ENCODE data around the gene ASF1A.

ASF1A gene

DNA sequence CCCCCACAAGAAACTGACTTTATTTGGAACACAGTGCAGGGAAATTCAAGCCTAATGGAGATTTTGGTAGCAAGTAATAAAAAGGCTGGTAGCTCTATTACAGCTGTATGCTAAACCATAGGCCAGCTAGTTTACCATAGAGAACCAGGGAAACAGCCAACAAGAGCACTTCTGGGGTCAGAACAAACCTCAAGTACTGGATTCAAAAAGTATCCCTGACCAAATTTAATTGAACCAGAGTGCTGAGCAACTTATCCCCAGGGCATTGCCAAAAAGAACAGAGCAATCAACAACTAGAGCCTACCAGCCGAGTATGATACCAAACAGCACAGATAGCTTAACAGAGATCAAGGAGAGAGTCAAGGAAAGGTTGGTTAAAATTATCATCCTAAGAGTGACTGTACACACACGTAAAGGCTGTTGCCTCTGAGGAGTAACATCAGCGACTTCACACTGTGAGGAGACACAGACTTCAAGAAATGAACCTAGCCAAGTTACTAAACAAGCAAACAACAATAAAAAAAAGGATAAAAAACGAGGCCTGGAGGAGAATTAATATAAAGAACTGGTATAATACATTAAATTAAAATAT, 11.5 kb upstream of the ASF1A start:
- no peak for FAIRE-seq

- no peak for FAIRE-seq
Observed at GRCh38 chr6:118886641-118887040, 7.3 kb upstream of the ASF1A start.

GRCh38 chr6:118889163-118889562, 4.8 kb upstream of the ASF1A start:
- FAIRE-seq = no peak

- no peak for FAIRE-seq
Observed at GRCh38 chr6:118890997-118891790, 2.8 kb upstream of the ASF1A start.

DNA sequence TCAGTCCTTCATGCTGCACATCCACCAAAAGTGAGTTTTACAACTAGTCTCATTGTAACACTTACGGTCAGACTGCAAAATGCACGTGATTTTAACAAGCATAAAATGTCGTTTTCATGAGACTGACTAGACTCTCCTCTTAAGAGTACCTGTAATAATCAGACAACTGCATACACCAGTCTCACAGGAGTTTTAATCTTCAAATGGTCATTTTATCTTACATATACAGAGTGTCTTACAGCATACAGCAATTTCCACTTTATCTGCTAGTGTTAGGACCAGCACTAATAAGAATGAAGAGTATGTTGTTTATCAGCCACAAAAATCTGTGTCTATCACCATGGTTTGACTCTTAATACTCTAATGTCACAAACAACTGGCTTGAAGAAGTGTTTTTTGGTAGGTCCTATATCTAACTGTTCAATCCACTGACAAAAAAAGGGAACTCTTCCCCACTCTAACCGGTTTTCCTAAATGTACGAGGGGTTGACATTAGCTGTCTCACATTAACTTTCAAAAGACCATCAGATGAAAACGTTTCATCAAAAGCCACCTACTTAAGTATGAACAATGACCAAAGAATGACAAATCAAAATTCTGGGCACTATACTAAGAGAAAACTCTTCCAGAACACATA, 1.5 kb upstream of the ASF1A start:
- no peak for FAIRE-seq

DNA sequence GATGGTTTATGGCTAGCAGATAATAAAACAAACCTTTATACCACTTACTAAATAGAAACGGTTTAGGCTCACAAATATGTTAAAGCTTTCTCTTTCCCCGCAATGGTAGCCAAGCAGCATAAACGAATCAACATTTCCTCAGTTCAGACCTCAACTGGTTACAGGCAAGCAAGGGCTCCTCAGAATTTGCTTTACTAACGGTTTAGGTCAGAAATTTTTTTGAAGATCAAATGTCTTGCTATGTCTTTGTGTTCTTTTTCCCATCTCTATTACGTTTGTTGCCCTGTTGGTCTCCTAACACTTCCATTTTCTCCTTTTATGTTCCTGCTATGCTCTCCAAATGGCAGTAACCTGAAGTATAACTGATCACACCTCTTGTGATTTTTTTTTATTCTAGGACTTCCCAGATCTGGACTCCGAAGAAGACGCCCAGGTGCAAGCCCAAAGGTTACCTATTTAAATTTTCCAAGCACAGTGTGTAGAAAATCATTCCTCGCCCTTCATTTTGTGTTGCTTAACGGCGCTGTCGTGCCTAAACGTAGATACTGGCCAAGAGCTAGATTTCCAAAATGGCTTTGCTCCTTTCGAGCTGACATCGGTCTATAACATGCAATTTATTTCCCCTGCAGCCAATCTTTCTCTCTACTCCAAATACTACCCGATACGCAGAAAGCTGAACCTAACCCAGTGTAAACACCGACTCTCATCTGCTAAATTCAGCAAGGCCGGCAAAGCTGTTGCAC, 717 bp upstream of the ASF1A start:
- FAIRE-seq = no peak

DNA sequence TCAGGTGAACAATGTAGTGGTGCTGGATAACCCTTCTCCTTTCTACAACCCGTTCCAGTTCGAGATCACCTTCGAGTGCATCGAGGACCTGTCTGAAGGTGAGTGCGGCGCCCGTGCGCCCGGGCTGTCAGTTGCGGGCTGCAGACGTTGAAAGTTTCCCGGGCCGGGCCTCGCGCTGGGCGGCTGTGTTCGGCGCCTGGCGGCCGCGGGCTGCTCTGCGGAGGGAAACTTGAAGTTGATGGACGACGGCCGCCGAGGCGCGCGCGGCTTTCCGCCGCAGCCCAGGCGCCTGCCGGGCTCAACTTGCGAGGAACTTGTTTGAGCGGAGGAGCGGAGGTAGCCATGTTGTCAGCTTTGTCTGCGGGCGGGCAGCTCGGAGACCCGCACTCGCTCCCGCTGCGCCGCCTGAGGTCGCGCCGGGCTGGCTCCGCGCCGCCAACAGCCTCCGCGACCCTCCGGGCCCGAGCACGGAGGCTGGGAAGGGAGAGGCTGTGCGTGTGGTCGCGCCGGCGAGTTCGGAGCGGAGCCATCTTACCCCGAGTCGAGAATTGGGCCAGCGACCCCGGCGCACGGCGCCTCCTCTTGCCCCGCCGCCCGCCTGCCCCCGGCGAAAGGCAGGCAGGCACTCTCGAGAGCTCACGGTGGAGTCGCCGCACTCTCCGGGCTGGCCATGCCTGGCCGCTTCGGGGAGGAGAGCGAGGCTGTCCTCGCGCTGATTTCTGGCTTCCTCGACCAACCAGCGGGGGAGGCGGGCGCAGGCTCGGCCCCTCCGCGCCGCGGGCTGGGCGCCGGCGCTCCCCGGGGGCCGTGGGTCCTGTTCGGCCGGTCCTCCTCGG, 691 bp downstream of the ASF1A start:
- no peak for FAIRE-seq

DNA sequence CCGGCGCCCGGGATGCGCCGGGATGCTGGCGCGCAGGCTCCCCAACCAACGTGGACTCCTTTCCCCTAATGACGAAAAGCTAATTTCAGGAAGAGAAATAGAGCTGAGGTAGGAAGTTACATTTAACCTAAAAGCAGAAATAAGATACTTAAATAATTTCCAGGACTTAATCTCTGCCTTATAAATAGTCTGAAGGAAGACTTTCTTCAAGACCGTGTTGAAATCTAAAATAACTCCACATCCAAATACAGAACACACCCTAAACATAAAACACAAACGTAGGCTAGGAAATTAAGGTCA, 1.3 kb downstream of the ASF1A start:
- FAIRE-seq = no peak

- FAIRE-seq = no peak
Observed at GRCh38 chr6:118895859-118896258, 1.9 kb downstream of the ASF1A start.

DNA sequence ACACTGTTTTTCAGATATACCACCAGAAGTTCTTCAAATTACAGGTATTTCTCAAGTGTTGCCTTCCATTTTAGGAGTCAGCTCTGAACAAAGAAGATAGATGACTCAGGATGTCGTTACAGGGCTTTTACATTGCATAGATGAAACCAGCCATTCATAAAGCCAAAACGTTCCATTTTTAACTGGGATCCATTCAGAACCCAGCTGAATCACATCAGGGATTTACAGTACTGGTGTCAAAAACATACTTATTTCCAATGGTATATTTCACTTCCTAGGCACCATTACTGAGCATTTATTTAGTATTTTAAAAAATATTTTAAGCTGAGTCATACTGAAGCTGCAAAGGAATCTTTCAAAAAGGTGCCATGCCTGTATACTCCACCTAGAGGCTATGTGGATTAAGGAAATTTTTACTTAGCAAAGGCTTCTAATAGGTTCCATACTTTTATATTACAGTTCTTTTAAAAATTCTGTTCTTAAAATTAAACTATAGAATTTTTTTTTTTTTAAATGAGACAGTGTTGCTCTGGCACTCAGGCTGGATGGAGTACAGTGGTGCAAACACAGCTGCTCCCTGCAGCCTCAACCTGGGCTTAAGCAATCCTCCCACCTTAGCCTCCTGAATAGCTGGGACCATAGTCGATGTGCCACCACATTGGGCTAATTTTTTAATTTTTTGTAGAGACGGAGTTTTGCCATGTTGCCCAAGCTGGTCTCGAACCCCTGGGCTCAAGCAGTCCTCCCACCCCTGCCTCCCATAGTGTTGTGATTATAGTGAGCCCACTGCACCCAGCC, 2.6 kb downstream of the ASF1A start:
- FAIRE-seq = peak; percentile 11

GRCh38 chr6:118897386-118897785, 3.4 kb downstream of the ASF1A start:
- no peak for FAIRE-seq

DNA sequence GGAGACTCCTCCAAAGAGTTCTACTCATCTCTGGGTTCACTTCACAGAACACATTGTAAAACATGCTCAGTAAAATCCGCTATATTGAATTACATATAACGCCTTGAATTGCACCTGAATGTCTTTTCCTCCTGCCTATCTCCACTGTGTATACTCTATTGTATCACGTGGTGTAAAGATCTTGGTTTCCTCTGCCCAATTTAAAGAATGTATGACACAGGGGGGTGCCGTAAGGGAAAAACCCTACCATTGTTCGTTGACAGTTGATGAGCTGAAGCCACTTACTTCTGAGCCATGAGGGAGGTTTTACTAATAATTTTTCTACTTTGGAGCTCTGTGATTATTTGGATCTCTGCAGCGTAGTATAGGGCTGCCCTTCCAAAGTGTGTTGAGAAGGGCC, 6.0 kb downstream of the ASF1A start:
- no peak for FAIRE-seq

GRCh38 chr6:118902726-118903125, 8.8 kb downstream of the ASF1A start:
- FAIRE-seq = no peak

GRCh38 chr6:118903138-118903537, 9.2 kb downstream of the ASF1A start:
- no peak for FAIRE-seq

- FAIRE-seq = no peak
Observed at GRCh38 chr6:118903691-118904090, 9.7 kb downstream of the ASF1A start.

DNA sequence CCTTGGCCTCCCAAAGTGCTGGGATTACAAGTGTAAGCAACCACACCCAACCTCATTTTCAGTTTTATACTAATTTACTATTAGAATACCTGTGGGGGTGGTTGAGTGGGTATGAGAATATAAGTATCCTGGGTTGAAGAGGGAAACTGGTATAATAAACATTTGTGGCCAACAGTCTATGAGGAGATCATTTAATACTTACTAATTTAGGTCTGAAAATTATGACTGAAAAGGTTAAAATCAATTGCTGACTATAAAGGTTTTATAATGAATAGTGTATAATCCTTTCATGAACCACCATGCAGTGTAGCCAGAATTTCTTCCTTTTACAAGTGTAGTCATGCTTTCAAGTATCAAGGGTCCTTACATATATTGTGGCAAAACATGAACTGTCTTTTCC, 11.1 kb downstream of the ASF1A start:
- no peak for FAIRE-seq

DNA sequence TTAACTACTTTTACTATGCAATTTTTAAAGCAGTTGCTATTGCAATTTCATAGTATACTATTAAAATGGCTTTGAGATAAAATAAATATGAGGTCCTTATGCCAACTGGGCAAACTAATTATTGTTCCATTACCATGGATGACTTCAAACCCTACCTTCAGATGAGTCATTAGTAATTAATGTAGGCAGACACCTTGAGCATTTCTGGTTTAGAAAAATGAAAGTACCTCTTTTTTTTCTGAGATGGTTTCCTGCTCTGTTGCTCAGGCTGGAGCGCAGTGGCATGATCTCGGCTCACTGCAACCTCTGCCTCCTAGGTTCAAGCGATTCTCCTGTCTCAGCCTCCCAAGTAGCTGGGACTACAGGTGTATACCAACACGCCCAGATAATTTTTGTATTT, 11.9 kb downstream of the ASF1A start:
- no peak for FAIRE-seq

DNA sequence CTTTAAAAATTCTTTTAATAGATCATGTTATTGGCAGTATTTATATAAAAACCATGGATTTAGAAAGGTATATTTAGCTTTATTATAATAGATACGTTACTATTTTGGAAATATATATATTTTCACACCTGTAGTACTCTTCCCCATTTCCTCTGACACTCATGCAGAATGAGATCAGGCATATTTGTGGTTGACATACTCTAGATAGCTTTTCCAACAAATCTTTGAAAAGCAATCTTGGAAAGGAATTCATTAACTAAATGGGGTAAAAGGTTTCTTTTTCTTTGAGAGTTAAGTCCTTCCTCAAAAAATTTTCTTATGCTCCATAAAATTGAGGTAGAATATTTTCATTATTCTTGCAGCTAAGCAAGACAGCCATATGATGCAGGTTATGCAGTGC, 14.5 kb downstream of the ASF1A start:
- no peak for FAIRE-seq

DNA sequence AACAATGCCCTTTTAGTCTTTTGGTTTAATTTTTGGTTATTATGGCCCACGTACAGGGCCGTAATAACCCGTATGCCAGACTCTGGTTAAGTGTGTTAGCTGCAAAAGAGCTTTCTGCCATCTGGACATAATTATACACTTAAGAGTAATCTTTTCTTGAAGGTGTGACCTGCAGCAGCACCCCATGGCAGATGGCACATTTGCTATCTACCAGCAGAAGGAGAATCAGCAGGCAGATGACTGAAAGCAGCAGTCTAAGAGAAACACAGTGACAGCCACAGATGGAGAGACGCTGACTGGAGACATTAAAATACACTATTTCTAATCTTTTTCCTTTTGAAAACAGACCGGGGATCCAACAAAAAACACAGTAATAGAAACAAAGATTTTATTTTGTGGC, 18.7 kb downstream of the ASF1A start:
- FAIRE-seq = no peak

DNA sequence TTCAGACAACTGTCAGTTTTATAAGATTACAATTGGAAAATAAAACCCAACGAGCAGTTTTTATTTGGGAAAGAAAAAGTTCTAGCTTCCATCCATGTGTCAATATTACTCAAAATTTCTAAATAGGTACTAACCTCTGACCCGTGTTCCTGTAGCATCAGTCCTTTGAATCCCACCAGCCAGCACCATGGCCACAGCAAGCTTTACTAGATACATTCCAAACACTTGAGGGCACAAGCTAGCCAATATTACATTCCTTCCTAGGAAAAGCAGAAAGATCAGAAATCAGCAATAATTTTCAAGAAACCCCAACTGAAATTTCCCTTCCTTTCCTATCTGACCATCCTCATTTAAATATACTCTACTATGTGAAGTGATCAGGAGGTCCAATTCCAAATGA, 19.2 kb downstream of the ASF1A start:
- no peak for FAIRE-seq

GRCh38 chr6:118914598-118914997, 20.6 kb downstream of the ASF1A start:
- no peak for FAIRE-seq
